Fibroblast of mammary gland (primary cell): Measurements from ENCODE around the gene ASB1.
A peak's percentile ranks its signal among the peaks of the same experiment; 100 is the strongest.

ENCODE experiments used
- DNase-seq: peaks from one replicate; pipeline ENCODE4 v3.0.0-alpha.2; 2010; ENCODE audit warnings: low read depth
- H3K4me3 ChIP-seq: 2 replicates; pipeline ENCODE4 v1.5.1; 2011; ENCODE audit warnings: low read depth, mild to moderate bottlenecking, low read length, moderate library complexity; ENCODE audit not compliant: control insufficient read depth
- CTCF ChIP-seq: conservative IDR thresholded peaks from 2 replicates; pipeline ENCODE4 v1.5.1; 2011; ENCODE audit warnings: low read depth, low read length, inconsistent platforms; ENCODE audit not compliant: control insufficient read depth, insufficient read depth

Gene ASB1

GRCh38 chr2:238423561-238424312, 3.0 kb upstream of the ASB1 start:
- no peak for TF ChIP-seq CTCF
- H3K4me3 ChIP-seq: no peak overlapping the region
- peak; percentile 67 for DNase-seq

GRCh38 chr2:238424313-238424700, 2.4 kb upstream of the ASB1 start:
- no peak overlapping the region for H3K4me3 ChIP-seq
- no peak for TF ChIP-seq CTCF
- DNase-seq: peak; percentile 90

GRCh38 chr2:238425505-238425978, 1.2 kb upstream of the ASB1 start:
- no peak overlapping the region for H3K4me3 ChIP-seq
- TF ChIP-seq CTCF: no peak
- DNase-seq: no peak

- peak; percentile 88 for DNase-seq
- TF ChIP-seq CTCF: no peak
- H3K4me3 ChIP-seq: peak overlapping the region; percentile 92
Observed at GRCh38 chr2:238425979-238426567, 654 bp upstream of the ASB1 start.

- DNase-seq: peak; percentile 46
- H3K4me3 ChIP-seq: peak overlapping the region; percentile 92
- TF ChIP-seq CTCF: no peak
Observed at GRCh38 chr2:238427435-238428162, 872 bp downstream of the ASB1 start.

- no peak for TF ChIP-seq CTCF
- DNase-seq: peak; percentile 56
- peak overlapping the region; percentile 92 for H3K4me3 ChIP-seq
Observed at GRCh38 chr2:238428866-238429265, 2.1 kb downstream of the ASB1 start.
